Upper lobe of right lung (tissue), 1 donor: ENCODE measurements around the gene TNFRSF19. TPM values are rescaled to one million over a fixed set of nuclear protein-coding genes. Genes with fewer than 3 reads are reported as not detected.

Experiments
- ATAC-seq: fragments of 200-7000 bp; cut with Tn5 transposase; one replicate; pipeline ENCODE4 v1.9.1; 2020; ENCODE audit warnings: mild to moderate bottlenecking, moderate library complexity
- DNase-seq: peaks from one replicate; pipeline ENCODE4 v3.0.0-alpha.2; 2020
- H3K27ac ChIP-seq: fragments of 200-600 bp; one replicate; pipeline ENCODE4 v1.8.0; 2022
- H3K27me3 ChIP-seq: fragments of 200-600 bp; one replicate; pipeline ENCODE4 v1.8.0; 2022; ENCODE audit warnings: mild to moderate bottlenecking
- H3K36me3 ChIP-seq: fragments of 200-600 bp; one replicate; pipeline ENCODE4 v1.8.0; 2022
- H3K4me1 ChIP-seq: fragments of 200-600 bp; one replicate; pipeline ENCODE4 v1.8.0; 2022
- H3K4me3 ChIP-seq: fragments of 200-600 bp; one replicate; pipeline ENCODE4 v1.8.0; 2022; ENCODE audit warnings: mild to moderate bottlenecking
- H3K9me3 ChIP-seq: fragments of 200-600 bp; one replicate; pipeline ENCODE4 v1.8.0; 2022
- intact Hi-C: fragments of 100-400 bp; cut with DNase I; formaldehyde crosslinking; loops from one replicate; pipeline ENCODE4 v1.11.0; 2022
- total RNA-seq: library from RNA; stranded (reverse); fragmentation: NEBNext Ultra II Directional; extraction: Animal tissue kit (Norgen Biotek cat#: 25700); gene quantifications from one replicate; pipeline ENCODE4 v1.2.1, GENCODE V29; 2021
- TF ChIP-seq, protein P1 (sequence below): fragments of 200-600 bp; IDR thresholded peaks from one replicate; pipeline ENCODE4 v1.8.0; 2022; ENCODE audit warnings: antibody characterized with exemption
- donor health status: DM: no; HTN: yes; CAD: no; lungs with severe emphysema.

TNFRSF19 gene
- total RNA-seq, 1 donor from 2014 or later = 17.9 TPM

DNA sequence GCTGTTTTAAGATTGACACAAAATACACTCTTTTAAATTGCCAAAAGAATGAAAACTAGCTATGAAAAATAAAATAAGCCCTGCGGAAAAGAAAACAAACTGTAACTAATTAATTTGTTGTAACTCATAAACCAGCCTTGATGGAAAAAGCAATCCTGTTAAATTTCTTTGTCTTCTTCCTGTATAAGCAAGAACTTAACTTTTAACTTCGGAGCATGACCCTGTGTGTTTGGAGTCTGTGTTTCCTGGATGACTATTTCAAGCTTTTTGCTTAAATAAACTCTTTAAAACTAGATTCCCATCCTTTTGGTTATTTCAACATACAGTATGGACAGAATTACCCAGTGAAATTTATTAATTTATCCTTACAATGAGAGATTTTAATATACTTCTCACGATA lies 122.6 kb downstream of the TNFRSF19 start:
- DNase-seq (no peak), ATAC-seq (no peak)
- Histone ChIP-seq H3K27me3 (no peaks in the 10 kb centered on the region), H3K9me3 (no peaks in the 10 kb centered on the region), H3K36me3 (no peaks in the 10 kb centered on the region), H3K27ac (no peak overlapping the region), H3K4me1 (peaks cover 10% of the 10 kb centered on the region), H3K4me3 (no peak overlapping the region)
- intact Hi-C loops = no loop called here
- TF ChIP-seq, protein P1, sequence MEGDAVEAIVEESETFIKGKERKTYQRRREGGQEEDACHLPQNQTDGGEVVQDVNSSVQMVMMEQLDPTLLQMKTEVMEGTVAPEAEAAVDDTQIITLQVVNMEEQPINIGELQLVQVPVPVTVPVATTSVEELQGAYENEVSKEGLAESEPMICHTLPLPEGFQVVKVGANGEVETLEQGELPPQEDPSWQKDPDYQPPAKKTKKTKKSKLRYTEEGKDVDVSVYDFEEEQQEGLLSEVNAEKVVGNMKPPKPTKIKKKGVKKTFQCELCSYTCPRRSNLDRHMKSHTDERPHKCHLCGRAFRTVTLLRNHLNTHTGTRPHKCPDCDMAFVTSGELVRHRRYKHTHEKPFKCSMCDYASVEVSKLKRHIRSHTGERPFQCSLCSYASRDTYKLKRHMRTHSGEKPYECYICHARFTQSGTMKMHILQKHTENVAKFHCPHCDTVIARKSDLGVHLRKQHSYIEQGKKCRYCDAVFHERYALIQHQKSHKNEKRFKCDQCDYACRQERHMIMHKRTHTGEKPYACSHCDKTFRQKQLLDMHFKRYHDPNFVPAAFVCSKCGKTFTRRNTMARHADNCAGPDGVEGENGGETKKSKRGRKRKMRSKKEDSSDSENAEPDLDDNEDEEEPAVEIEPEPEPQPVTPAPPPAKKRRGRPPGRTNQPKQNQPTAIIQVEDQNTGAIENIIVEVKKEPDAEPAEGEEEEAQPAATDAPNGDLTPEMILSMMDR = no peak

- ATAC-seq = no peak
- no peaks in the 10 kb centered on the region for H3K36me3 ChIP-seq
- no peaks in the 10 kb centered on the region for H3K27me3 ChIP-seq
- DNase-seq = no peak
- H3K4me1 ChIP-seq = peaks cover 16% of the 10 kb centered on the region
- no peak overlapping the region for H3K27ac ChIP-seq
- intact Hi-C loops = no loop called here
- no peaks in the 10 kb centered on the region for H3K9me3 ChIP-seq
- H3K4me3 ChIP-seq = no peak overlapping the region
- TF ChIP-seq, protein P1 = no peak
These were observed 125.0 kb downstream of the TNFRSF19 start for GRCh38 chr13:23695196-23695595.

DNA sequence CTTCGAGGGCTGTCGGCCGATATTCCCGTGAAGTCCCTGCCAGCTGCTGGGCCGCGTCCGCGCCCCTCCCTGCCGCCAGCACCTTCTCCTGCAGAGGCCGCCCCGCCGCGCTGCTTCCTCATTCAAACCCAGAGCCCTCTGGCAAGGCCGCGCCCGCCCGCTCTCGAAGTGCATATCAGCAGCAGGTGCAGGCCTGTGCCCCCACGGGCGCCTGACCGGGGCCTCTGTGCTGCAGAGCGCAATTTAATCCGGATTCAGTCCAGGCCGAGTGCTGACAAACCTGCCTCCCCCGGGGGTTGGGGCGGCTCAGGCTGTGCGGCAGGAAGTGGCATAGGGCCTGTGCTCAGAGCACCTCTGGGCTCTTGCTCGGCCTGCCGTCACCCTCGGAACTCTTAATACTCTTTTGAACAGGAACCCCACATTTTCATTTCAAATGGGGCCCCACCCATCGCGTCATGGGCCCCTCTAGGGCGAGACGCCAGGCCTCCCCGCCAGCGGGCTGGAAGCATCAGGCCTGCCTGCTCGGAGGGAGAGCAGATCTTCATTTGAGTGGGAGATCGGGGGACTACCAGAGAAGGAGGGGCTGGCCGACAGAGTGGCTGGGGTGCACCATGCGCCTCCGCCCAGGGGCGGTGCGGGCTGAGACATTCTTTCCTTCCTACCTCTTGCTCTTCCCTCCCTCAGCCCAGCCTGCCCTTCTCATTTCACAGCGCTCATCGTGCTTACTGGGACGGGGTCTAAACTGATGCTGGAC lies 125.7 kb downstream of the TNFRSF19 start:
- Histone ChIP-seq H3K9me3 (no peaks in the 10 kb centered on the region), H3K27ac (no peak overlapping the region), H3K27me3 (no peaks in the 10 kb centered on the region), H3K4me1 (peaks cover 16% of the 10 kb centered on the region), H3K4me3 (peak overlapping the region; percentile 3), H3K36me3 (no peaks in the 10 kb centered on the region)
- ATAC-seq (peak; percentile 62), DNase-seq (peak; percentile 73)
- TF ChIP-seq, protein P1 = no peak
- intact Hi-C loops = no loop called here

DNA sequence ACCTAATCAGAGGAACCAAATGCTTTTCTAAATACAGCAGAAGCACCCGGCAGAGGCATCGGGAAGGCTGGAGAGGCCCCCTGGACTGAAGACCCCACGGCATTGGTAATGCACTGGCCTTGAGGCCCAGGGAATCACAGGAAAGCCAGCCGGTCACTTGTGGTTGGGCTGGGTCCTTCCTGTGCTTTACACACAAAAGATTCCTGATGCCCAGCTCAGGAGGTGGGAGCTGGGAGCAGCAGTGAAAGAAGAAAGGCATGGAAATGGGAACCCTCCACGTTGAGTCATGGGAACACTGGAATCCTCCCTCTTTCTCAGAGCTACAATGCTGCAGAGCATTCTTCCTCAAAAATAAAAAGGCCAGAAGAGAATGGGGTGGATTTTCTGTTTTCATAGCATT lies 126.4 kb downstream of the TNFRSF19 start:
- Histone ChIP-seq H3K9me3 (no peaks in the 10 kb centered on the region), H3K4me3 (no peak overlapping the region), H3K36me3 (no peaks in the 10 kb centered on the region), H3K27ac (no peak overlapping the region), H3K27me3 (no peaks in the 10 kb centered on the region), H3K4me1 (peaks cover 16% of the 10 kb centered on the region)
- ATAC-seq (no peak), DNase-seq (no peak)
- TF ChIP-seq, protein P1 = no peak
- intact Hi-C loops = no loop called here

DNA sequence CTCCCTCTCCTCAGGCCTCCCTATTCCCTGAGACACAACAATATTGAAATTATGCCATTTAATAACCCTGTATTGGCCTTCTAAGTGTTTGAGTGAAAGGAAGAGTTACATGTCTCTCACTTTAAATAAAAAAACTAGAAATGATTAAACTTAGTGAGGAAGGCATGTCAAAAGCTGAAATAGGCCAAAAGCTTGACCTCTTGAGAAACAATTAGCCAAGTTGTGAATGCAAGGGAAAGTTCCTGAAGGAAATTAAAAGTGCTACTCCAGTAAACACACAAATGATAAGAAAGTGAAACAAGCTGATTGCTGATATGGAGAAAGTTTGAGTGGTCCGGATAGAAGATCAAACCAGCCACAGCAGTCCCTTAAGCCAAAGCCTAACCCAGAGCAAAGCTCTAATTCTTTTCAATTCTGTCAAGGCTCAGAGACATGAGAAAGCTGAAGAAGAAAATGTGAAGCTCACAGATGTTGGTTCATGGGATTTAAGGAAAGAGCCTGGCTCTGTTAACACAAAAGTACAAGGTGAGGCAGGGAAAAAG lies 127.6 kb downstream of the TNFRSF19 start:
- Histone ChIP-seq H3K4me1 (peaks cover 23% of the 10 kb centered on the region), H3K27ac (peak overlapping the region; percentile 27), H3K36me3 (no peaks in the 10 kb centered on the region), H3K27me3 (no peaks in the 10 kb centered on the region), H3K9me3 (no peaks in the 10 kb centered on the region), H3K4me3 (no peak overlapping the region)
- DNase-seq (no peak), ATAC-seq (no peak)
- TF ChIP-seq, protein P1 = no peak
- intact Hi-C loops = no loop called here
